ENCODE measurements around the gene IRGC.

DNA sequence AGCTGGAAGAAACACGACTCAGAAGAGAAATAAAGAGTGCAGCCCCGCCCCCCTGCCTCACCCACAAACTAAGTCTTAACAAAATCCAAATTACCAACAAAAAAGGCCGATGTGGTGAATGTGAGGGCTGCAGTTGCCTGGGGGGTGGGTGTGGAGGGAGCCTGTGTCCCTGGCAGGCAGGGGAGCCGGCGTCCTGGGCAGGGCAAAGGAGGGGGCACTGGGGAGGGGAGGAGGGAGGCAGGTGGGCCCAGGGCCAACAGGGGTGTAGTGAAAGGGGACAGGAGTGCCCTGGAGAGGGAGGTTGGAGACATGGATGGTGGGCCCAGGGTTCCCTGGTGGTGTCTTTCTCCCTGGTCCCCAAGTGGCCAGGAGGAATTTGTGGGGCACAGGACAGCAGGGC is 4.0 kb downstream of the IRGC start:
- TF ChIP-seq FOS (IDR thresholded peaks at IDR 0.05; ENCODE audit: borderline replicate concordance, insufficient read depth, low read length) (no peak), POLR2A (IDR thresholded peaks at IDR 0.05; ENCODE audit: low read depth, low read length) (no peak)

Data from endothelial cell of umbilical vein (primary cell).